Ishikawa (cell line): ENCODE data around the gene MYO7A.

Source experiments
- CEBPB ChIP-seq: IDR thresholded peaks from 2 replicates; pipeline ENCODE4 v1.6.1; 2012
- CREB1 ChIP-seq: IDR thresholded peaks from 2 replicates; pipeline ENCODE4 v1.6.1; 2012; ENCODE audit warnings: low read depth
- EGR1 ChIP-seq: IDR thresholded peaks from 2 replicates; pipeline ENCODE4 v1.6.1; 2012
- EP300 ChIP-seq: IDR thresholded peaks from 2 replicates; pipeline ENCODE4 v1.6.1; 2012; ENCODE audit warnings: borderline replicate concordance
- FOXM1 ChIP-seq: IDR thresholded peaks from 2 replicates; pipeline ENCODE4 v1.6.1; 2012; ENCODE audit warnings: low read depth, borderline replicate concordance
- MAX ChIP-seq: IDR thresholded peaks from 2 replicates; pipeline ENCODE4 v1.6.1; 2012
- NFIC ChIP-seq: IDR thresholded peaks from 2 replicates; pipeline ENCODE4 v1.6.1; 2012
- RAD21 ChIP-seq: IDR thresholded peaks from 2 replicates; pipeline ENCODE4 v1.6.1; 2012; ENCODE audit warnings: low read depth
- TAF1 ChIP-seq: IDR thresholded peaks from 2 replicates; pipeline ENCODE4 v1.6.1; 2012; ENCODE audit warnings: low read depth, mild to moderate bottlenecking
- TCF12 ChIP-seq: IDR thresholded peaks from 2 replicates; pipeline ENCODE4 v1.6.1; 2012; ENCODE audit warnings: low read depth
- TEAD4 ChIP-seq: IDR thresholded peaks from 2 replicates; pipeline ENCODE4 v1.6.1; 2012
- USF1 ChIP-seq: IDR thresholded peaks from 2 replicates; pipeline ENCODE4 v1.6.1; 2012
- YY1 ChIP-seq: IDR thresholded peaks from 2 replicates; pipeline ENCODE4 v1.6.1; 2012; ENCODE audit warnings: low read depth
- ZBTB7A ChIP-seq: IDR thresholded peaks from 2 replicates; pipeline ENCODE4 v1.6.1; 2012; ENCODE audit warnings: low read depth
- TF ChIP-seq, protein P1 (sequence below): IDR thresholded peaks from 2 replicates; pipeline ENCODE4 v1.6.1; 2012; ENCODE audit warnings: low read depth, mild to moderate bottlenecking

MYO7A gene

GRCh38 chr11:77189588-77190210 is 61.7 kb downstream of the MYO7A start:
- TF ChIP-seq NFIC (no peak), YY1 (no peak), EGR1 (no peak), FOXM1 (no peak), EP300 (no peak), MAX (no peak), ZBTB7A (no peak), CREB1 (no peak), RAD21 (no peak), TAF1 (no peak), TEAD4 (no peak), CEBPB (no peak), TCF12 (no peak), USF1 (no peak)

- no peak for TF ChIP-seq NFIC
- TF ChIP-seq RAD21: no peak
- no peak for TF ChIP-seq CREB1
- TF ChIP-seq, protein P1, sequence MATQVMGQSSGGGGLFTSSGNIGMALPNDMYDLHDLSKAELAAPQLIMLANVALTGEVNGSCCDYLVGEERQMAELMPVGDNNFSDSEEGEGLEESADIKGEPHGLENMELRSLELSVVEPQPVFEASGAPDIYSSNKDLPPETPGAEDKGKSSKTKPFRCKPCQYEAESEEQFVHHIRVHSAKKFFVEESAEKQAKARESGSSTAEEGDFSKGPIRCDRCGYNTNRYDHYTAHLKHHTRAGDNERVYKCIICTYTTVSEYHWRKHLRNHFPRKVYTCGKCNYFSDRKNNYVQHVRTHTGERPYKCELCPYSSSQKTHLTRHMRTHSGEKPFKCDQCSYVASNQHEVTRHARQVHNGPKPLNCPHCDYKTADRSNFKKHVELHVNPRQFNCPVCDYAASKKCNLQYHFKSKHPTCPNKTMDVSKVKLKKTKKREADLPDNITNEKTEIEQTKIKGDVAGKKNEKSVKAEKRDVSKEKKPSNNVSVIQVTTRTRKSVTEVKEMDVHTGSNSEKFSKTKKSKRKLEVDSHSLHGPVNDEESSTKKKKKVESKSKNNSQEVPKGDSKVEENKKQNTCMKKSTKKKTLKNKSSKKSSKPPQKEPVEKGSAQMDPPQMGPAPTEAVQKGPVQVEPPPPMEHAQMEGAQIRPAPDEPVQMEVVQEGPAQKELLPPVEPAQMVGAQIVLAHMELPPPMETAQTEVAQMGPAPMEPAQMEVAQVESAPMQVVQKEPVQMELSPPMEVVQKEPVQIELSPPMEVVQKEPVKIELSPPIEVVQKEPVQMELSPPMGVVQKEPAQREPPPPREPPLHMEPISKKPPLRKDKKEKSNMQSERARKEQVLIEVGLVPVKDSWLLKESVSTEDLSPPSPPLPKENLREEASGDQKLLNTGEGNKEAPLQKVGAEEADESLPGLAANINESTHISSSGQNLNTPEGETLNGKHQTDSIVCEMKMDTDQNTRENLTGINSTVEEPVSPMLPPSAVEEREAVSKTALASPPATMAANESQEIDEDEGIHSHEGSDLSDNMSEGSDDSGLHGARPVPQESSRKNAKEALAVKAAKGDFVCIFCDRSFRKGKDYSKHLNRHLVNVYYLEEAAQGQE: no peak
- TF ChIP-seq MAX: no peak
- no peak for TF ChIP-seq ZBTB7A
- no peak for TF ChIP-seq TAF1
- TF ChIP-seq TCF12: no peak
- no peak for TF ChIP-seq USF1
- TF ChIP-seq EGR1: no peak
- TF ChIP-seq YY1: no peak
These were observed 62.5 kb downstream of the MYO7A start for GRCh38 chr11:77190331-77191075.

GRCh38 chr11:77191429-77191822 is 63.4 kb downstream of the MYO7A start:
- no peak for TF ChIP-seq CREB1
- no peak for TF ChIP-seq FOXM1
- no peak for TF ChIP-seq YY1
- TF ChIP-seq RAD21: no peak
- no peak for TF ChIP-seq EP300
- TF ChIP-seq CEBPB: no peak
- TF ChIP-seq TEAD4: no peak
- TF ChIP-seq, protein P1: no peak
- no peak for TF ChIP-seq MAX
- no peak for TF ChIP-seq NFIC
- TF ChIP-seq EGR1: no peak
- no peak for TF ChIP-seq TAF1
- TF ChIP-seq ZBTB7A: no peak
- TF ChIP-seq USF1: no peak
- no peak for TF ChIP-seq TCF12

GRCh38 chr11:77191823-77192495 is 63.9 kb downstream of the MYO7A start:
- TF ChIP-seq USF1: no peak; the same call in 1 of the 2 replicates
- peak; percentile 49; the same call in 1 of the 2 replicates for TF ChIP-seq EGR1
- TF ChIP-seq NFIC: peak; percentile 39; the same call in 1 of the 2 replicates
- TF ChIP-seq YY1: peak; percentile 83
- peak; percentile 97 for TF ChIP-seq RAD21
- TF ChIP-seq EP300: no peak
- no peak for TF ChIP-seq CREB1
- TF ChIP-seq, protein P1: no peak
- TF ChIP-seq TCF12: peak; percentile 44; the same call in 1 of the 2 replicates
- no peak for TF ChIP-seq CEBPB
- peak; percentile 96 for TF ChIP-seq MAX
- no peak for TF ChIP-seq TAF1
- TF ChIP-seq ZBTB7A: no peak
- TF ChIP-seq TEAD4: no peak
- TF ChIP-seq FOXM1: no peak
